Loucy (cell line): ENCODE data around the gene SRGN.

Experiments
- H2AFZ ChIP-seq: fragments of 200-600 bp; sonication (generic); 2 replicates; pipeline ENCODE4 v1.6.0; 2016; ENCODE audit warnings: antibody characterized with exemption, mild to moderate bottlenecking, low read length, moderate library complexity
- H3F3A ChIP-seq: fragments of 200-600 bp; 2 replicates; pipeline ENCODE4 v1.6.0; 2016; ENCODE audit warnings: antibody characterized with exemption, low read depth, mild to moderate bottlenecking
- H3K27me3 ChIP-seq: fragments of 200-600 bp; sonication (generic); 2 replicates; pipeline ENCODE4 v1.6.1; 2014; ENCODE audit warnings: low read length, mild to moderate bottlenecking; ENCODE audit not compliant: insufficient read depth, poor library complexity, severe bottlenecking
- H3K36me3 ChIP-seq: fragments of 200-600 bp; sonication (generic); 2 replicates; pipeline ENCODE4 v1.6.1; 2016; ENCODE audit warnings: low read length; ENCODE audit not compliant: insufficient read depth
- H3K4me1 ChIP-seq: fragments of 200-600 bp; sonication (generic); 2 replicates; pipeline ENCODE4 v1.5.1; 2014; ENCODE audit warnings: low read length, mild to moderate bottlenecking; ENCODE audit not compliant: insufficient read depth, poor library complexity, severe bottlenecking
- H3K4me2 ChIP-seq: fragments of 200-600 bp; sonication (generic); 2 replicates; pipeline ENCODE4 v1.6.0; 2014; ENCODE audit warnings: antibody characterized with exemption, low read length, low read depth, mild to moderate bottlenecking; ENCODE audit not compliant: poor library complexity, severe bottlenecking
- H3K4me3 ChIP-seq: fragments of 200-600 bp; sonication (generic); 2 replicates; pipeline ENCODE4 v1.5.1; 2014; ENCODE audit warnings: low read length, mild to moderate bottlenecking, mixed read lengths; ENCODE audit not compliant: poor library complexity, severe bottlenecking
- H3K79me2 ChIP-seq: fragments of 200-600 bp; sonication (generic); 2 replicates; pipeline ENCODE4 v1.6.1; 2014; ENCODE audit warnings: low read length; ENCODE audit not compliant: insufficient read depth
- H3K9ac ChIP-seq: fragments of 200-600 bp; sonication (generic); 2 replicates; pipeline ENCODE4 v1.6.0; 2014; ENCODE audit warnings: mild to moderate bottlenecking, low read depth, low read length, moderate library complexity; ENCODE audit not compliant: poor library complexity, severe bottlenecking
- H3K9me2 ChIP-seq: fragments of 200-600 bp; sonication (generic); replicated peaks from 2 replicates; pipeline ENCODE4 v1.6.1; 2016; ENCODE audit warnings: low read depth, low read length, mixed read lengths
- H3K9me3 ChIP-seq: fragments of 200-600 bp; sonication (generic); 2 replicates; pipeline ENCODE4 v1.6.1; 2014; ENCODE audit warnings: mild to moderate bottlenecking, antibody characterized with exemption, low read length, low read depth; ENCODE audit not compliant: insufficient read depth
- H4K20me1 ChIP-seq: fragments of 200-600 bp; sonication (generic); 2 replicates; pipeline ENCODE4 v1.6.0; 2014; ENCODE audit warnings: antibody characterized with exemption, low read length, mild to moderate bottlenecking; ENCODE audit not compliant: insufficient read depth, poor library complexity, severe bottlenecking
- EZH2phosphoT487 ChIP-seq: fragments of 200-600 bp; IDR thresholded peaks from 2 replicates; pipeline ENCODE4 v1.6.1; 2018; ENCODE audit warnings: antibody characterized with exemption, mild to moderate bottlenecking, moderate library complexity, borderline replicate concordance
- TF ChIP-seq, protein P1 (sequence below): fragments of 200-600 bp; sonication (generic); conservative IDR thresholded peaks from 2 replicates; pipeline ENCODE4 v1.5.1; 2014; ENCODE audit warnings: mild to moderate bottlenecking, antibody characterized with exemption, low read length

The SRGN gene

DNA sequence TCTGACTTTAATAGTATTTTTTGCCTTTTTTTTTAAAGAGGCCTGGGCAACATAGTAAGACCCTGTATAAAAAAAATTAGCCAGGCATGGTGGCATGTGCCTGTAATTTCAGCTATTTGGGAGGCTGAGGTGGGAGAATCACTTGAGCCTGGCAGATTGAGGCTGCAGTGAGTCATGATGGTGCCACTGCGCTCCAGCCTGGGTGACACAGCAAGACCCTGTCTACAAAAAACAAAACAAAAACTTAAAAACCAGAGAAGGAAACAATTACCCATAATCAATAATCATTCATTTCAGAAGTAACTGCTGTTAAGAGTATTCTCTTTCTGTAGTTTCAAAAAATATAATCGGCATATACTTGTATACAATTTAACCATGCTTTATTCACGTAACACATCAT is 64.1 kb downstream of the SRGN start:
- H3K9ac ChIP-seq, result no peak overlapping the region
- H3K4me1 ChIP-seq, result no peaks in the 10 kb centered on the region
- no peaks in the 10 kb centered on the region for H3K9me3 ChIP-seq
- peaks cover 67% of the 10 kb centered on the region for H3K79me2 ChIP-seq
- TF ChIP-seq, protein P1, sequence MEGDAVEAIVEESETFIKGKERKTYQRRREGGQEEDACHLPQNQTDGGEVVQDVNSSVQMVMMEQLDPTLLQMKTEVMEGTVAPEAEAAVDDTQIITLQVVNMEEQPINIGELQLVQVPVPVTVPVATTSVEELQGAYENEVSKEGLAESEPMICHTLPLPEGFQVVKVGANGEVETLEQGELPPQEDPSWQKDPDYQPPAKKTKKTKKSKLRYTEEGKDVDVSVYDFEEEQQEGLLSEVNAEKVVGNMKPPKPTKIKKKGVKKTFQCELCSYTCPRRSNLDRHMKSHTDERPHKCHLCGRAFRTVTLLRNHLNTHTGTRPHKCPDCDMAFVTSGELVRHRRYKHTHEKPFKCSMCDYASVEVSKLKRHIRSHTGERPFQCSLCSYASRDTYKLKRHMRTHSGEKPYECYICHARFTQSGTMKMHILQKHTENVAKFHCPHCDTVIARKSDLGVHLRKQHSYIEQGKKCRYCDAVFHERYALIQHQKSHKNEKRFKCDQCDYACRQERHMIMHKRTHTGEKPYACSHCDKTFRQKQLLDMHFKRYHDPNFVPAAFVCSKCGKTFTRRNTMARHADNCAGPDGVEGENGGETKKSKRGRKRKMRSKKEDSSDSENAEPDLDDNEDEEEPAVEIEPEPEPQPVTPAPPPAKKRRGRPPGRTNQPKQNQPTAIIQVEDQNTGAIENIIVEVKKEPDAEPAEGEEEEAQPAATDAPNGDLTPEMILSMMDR, result no peak
- no peak for TF ChIP-seq EZH2phosphoT487
- H3K27me3 ChIP-seq, result no peaks in the 10 kb centered on the region
- no peak overlapping the region for H2AFZ ChIP-seq
- no peak overlapping the region for H3K4me3 ChIP-seq
- no peak overlapping the region for H3K4me2 ChIP-seq
- H3F3A ChIP-seq, result no peaks in the 10 kb centered on the region
- H3K9me2 ChIP-seq, result no peaks in the 10 kb centered on the region
- H4K20me1 ChIP-seq, result peaks cover 2% of the 10 kb centered on the region
- H3K36me3 ChIP-seq, result peaks cover 13% of the 10 kb centered on the region; the same call in 1 of the 2 replicates

DNA sequence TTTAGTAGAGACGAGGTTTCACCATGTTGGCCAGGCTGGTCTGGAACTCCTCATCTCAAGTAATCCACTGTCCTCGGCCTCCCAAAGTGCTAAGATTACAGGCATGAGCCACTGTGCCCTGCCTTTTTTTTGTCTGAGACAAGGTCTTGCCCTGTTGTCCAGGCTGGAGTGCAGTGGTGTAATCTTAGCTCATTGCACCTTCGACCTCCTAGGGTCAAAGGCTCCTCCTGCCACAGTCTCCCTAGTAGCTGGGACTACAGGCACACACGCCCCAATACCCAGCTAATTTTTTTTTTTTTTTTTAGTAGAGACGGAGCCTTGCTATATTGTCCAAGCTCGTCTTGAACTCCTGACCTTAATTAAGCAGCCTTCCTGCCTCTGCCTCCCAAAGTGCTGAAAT is 65.3 kb downstream of the SRGN start:
- Histone ChIP-seq H2AFZ (no peak overlapping the region), H3K79me2 (peaks cover 56% of the 10 kb centered on the region), H3K9me3 (no peaks in the 10 kb centered on the region), H3K9me2 (no peaks in the 10 kb centered on the region), H3K4me1 (no peaks in the 10 kb centered on the region), H3K4me2 (no peak overlapping the region), H3K9ac (no peak overlapping the region), H3K36me3 (peaks cover 26% of the 10 kb centered on the region; the same call in 1 of the 2 replicates), H3K4me3 (no peak overlapping the region), H3K27me3 (no peaks in the 10 kb centered on the region), H3F3A (no peaks in the 10 kb centered on the region), H4K20me1 (peaks cover 2% of the 10 kb centered on the region)
- no peak for TF ChIP-seq EZH2phosphoT487
- TF ChIP-seq, protein P1, result no peak
